Heart left ventricle (tissue), 16 donors: ENCODE data around the gene VILL. TPM values are rescaled to one million over a fixed set of nuclear protein-coding genes. Genes with fewer than 3 reads are reported as not detected.
"Not testable (repeated sequence)": the region's sequence is repeated elsewhere in the genome, so short reads cannot be mapped to it uniquely, and the experiment has no call there.

Experiments used
- ATAC-seq, 4 donors: fragments of 200-7000 bp; cut with Tn5 transposase; one replicate each; pipeline ENCODE4 v1.9.1; 2020 to 2022; ENCODE audit warnings: moderate library complexity in 4 of 4, mild to moderate bottlenecking in 3 of 4, moderate number of reproducible peaks in 1 of 4
- DNase-seq, 5 donors: peaks; one replicate each; pipeline ENCODE4 v3.0.0-alpha.2; 2020
- H3K27ac ChIP-seq, 12 donors: fragments of 200-600 bp; sonication (generic) in 4 of 12; one replicate each; pipeline versions ENCODE4 v1.5.0 to v1.8.0; 2016 to 2022; ENCODE audit warnings: mild to moderate bottlenecking in 2 of 12
- H3K27me3 ChIP-seq, 9 donors: fragments of 200-600 bp; sonication (generic) in 2 of 9; one replicate each; pipeline versions ENCODE4 v1.5.1 to v1.8.0; 2016 to 2022; ENCODE audit warnings: mild to moderate bottlenecking in 3 of 9
- H3K36me3 ChIP-seq, 9 donors: fragments of 200-600 bp; sonication (generic) in 2 of 9; one replicate each; pipeline versions ENCODE4 v1.5.0 to v1.8.0; 2018 to 2022; ENCODE audit warnings: mild to moderate bottlenecking in 2 of 9
- H3K4me1 ChIP-seq, 12 donors: fragments of 200-600 bp; sonication (generic) in 4 of 12; one replicate each; pipeline versions ENCODE4 v1.5.0 to v1.8.0; 2016 to 2022; ENCODE audit warnings: mild to moderate bottlenecking in 3 of 12
- H3K4me3 ChIP-seq, 12 donors: fragments of 200-600 bp; sonication (generic) in 4 of 12; one replicate each; pipeline versions ENCODE4 v1.5.0 to v1.8.0; 2017 to 2022; ENCODE audit warnings: mild to moderate bottlenecking in 9 of 12, moderate library complexity in 4 of 12
- H3K9me3 ChIP-seq, 12 donors: fragments of 200-600 bp; sonication (generic) in 4 of 12; one replicate each; pipeline versions ENCODE4 v1.5.0 to v1.8.0; 2016 to 2022; ENCODE audit warnings: mild to moderate bottlenecking in 1 of 12
- POLR2A ChIP-seq, 2 donors: fragments of 450-650 bp; IDR thresholded peaks; one replicate each; pipeline ENCODE4 v1.6.1; 2017; ENCODE audit warnings: antibody characterized with exemption in 2 of 2, mild to moderate bottlenecking in 2 of 2, moderate library complexity in 2 of 2
- WGBS, 4 donors: extraction: QIAGEN DNeasy Blood & Tissue Kit in 2 of 4; methylation state at CpG; one replicate each; pipeline versions ENCODE4 v1.1.5 to v1.1.7; 2013 to 2018; 5-methylcytosine and 5-hydroxymethylcytosine counted together
- intact Hi-C, 10 donors: fragments of 100-400 bp; cut with DNase I; formaldehyde crosslinking; loops; one replicate each; pipeline versions ENCODE4 v1.11.1 to v1.14.2; 2022
- polyA plus RNA-seq, 2 donors: library from polyadenylated mRNA; stranded (reverse); fragments of 200-250 nt; gene quantifications; one replicate each; pipeline ENCODE4 v1.2.3, GENCODE V29; 2013
- total RNA-seq, 9 donors: library from RNA; depleted of rRNA in 2 of 9; stranded (reverse); fragments of >200 nt in 2 of 9; fragmentation: NEBNext Ultra II Directional in 3 of 9; extraction: Animal tissue kit (Norgen Biotek cat#: 25700) in 3 of 9; gene quantifications; one replicate each; pipeline versions ENCODE4 v1.1.0 to v1.2.4, GENCODE V29; 2016 to 2023
- TF ChIP-seq, protein P1 (sequence below), 12 donors: fragments of 200-600 bp; sonication (generic) in 4 of 12; IDR thresholded peaks; one replicate each; pipeline versions ENCODE4 v1.5.0 to v1.8.0; 2018 to 2022; ENCODE audit warnings: antibody characterized with exemption in 12 of 12, mild to moderate bottlenecking in 5 of 12
- donor health status: ischemic (EF 13 %, LVEDD 7.1; RV severe dilation, severe dysfunction).
- donor health status: healthy with polysubstance abuse.
- donor health status: DM: no; HTN: yes; CAD: no.
- donor health status: DM: no; HTN: no; CAD: no.
- donor health status: ischemic (EF 25% LVEDD 6.9; RV normal size, moderate dysfunction).
- donor health status: ischemic (EF 25% LVEDD 5.7; RV mildly dilated, moderate dysfunction).
- donor health status: healthy.
- donor health status: DM: yes; HTN: yes; CAD: no.
- donor health status: ischemic (EF 35%, LVEDD 5.7; RV mildly dilated, moderate dysfunction).
- donor health status: nonischemic (EF 11% LVEDD 7.7; RV severe dilation, severe dysfunction).
- donor health status: DM: yes; HTN: yes; CAD: no.
- donor health status: PGD.
- donor health status: ischemic (EF 29% LVEDD 5.4; RV normal size, mild dysfunction).
- donor health status: nonischemic (EF 23%, LVEDD 6.1; RV moderate dilation, normal function).

VILL gene
- total and polyA plus RNA-seq, 11 donors: 1.1 to 6.3 (median 2.7) TPM

DNA sequence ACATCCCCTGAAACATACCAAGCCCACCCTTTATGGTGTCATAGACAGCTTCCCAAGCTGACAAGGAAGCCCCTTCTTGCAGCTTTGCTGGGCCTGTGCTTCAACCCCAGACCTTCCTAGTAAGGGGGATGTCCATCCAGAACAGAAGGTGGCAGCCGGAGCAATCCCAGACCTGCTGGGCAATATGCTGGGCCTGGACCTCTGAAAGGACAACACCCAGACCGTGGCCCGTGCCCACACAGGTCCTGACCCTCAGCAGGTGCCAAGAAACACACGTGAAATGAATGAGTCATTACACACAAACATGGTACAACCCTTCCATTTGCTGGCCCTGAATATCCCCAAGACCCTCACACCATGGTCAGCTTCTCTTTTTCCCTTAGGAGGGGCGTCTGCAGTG, 19.8 kb upstream of the VILL start:
- 89 to 96% (median 95%) methylated on average over 5 of the region's 5 CpGs for WGBS, 4 donors
- no peak for TF ChIP-seq POLR2A (IDR thresholded peaks at IDR 0.05)
- TF ChIP-seq, protein P1, sequence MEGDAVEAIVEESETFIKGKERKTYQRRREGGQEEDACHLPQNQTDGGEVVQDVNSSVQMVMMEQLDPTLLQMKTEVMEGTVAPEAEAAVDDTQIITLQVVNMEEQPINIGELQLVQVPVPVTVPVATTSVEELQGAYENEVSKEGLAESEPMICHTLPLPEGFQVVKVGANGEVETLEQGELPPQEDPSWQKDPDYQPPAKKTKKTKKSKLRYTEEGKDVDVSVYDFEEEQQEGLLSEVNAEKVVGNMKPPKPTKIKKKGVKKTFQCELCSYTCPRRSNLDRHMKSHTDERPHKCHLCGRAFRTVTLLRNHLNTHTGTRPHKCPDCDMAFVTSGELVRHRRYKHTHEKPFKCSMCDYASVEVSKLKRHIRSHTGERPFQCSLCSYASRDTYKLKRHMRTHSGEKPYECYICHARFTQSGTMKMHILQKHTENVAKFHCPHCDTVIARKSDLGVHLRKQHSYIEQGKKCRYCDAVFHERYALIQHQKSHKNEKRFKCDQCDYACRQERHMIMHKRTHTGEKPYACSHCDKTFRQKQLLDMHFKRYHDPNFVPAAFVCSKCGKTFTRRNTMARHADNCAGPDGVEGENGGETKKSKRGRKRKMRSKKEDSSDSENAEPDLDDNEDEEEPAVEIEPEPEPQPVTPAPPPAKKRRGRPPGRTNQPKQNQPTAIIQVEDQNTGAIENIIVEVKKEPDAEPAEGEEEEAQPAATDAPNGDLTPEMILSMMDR (IDR thresholded peaks at IDR 0.05): no peak
- Histone ChIP-seq H3K27me3 (no peaks in the 10 kb centered on the region), H3K9me3 (no peaks in the 10 kb centered on the region), H3K36me3 (peaks cover 0 to 36% (median 21%) of the 10 kb centered on the region in 9 donors), H3K27ac (peak overlapping the region in 1 of 12 donors; percentile 70), H3K4me1 (peaks cover 0 to 47% (median 28%) of the 10 kb centered on the region in 12 donors), H3K4me3 (no peak overlapping the region)
- no peak for ATAC-seq
- no peak for DNase-seq
- intact Hi-C loops: loop anchor here in 2 of 10 donors (2.0 to 10.0 kb wide), 2 partner anchors 116 to 526 kb away; no protein-coding TSS in a partner anchor

DNA sequence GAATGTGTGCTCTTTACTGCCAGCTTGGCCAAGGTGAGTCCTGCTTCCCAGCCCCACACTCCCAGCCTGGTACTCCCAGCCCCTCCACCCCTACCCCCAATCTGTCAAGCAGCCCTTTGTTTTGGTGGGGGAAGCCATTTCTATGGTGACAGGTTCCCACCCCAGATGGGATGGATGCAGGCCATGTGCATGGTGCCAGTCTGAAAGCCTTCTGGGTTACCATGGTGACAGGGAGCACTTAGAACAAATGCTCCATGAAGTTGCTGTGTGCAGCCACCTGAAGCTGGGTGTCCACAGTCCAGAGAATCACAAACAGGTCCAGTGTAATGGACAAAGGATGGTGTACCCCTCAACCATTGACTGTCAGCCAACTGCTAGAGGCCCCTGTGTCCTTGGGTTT, 19.1 kb upstream of the VILL start:
- Histone ChIP-seq H3K4me1 (peaks cover 0 to 47% (median 28%) of the 10 kb centered on the region in 12 donors), H3K9me3 (no peaks in the 10 kb centered on the region), H3K27me3 (no peaks in the 10 kb centered on the region), H3K4me3 (no peak overlapping the region), H3K27ac (no peak overlapping the region), H3K36me3 (peaks cover 0 to 40% (median 28%) of the 10 kb centered on the region in 9 donors)
- TF ChIP-seq, protein P1 (IDR thresholded peaks at IDR 0.05): no peak
- TF ChIP-seq POLR2A (IDR thresholded peaks at IDR 0.05): no peak
- no peak for ATAC-seq
- no peak for DNase-seq
- intact Hi-C loops: loop anchor here in 2 of 10 donors (2.0 to 10.0 kb wide), 2 partner anchors 117 to 527 kb away; no protein-coding TSS in a partner anchor

DNA sequence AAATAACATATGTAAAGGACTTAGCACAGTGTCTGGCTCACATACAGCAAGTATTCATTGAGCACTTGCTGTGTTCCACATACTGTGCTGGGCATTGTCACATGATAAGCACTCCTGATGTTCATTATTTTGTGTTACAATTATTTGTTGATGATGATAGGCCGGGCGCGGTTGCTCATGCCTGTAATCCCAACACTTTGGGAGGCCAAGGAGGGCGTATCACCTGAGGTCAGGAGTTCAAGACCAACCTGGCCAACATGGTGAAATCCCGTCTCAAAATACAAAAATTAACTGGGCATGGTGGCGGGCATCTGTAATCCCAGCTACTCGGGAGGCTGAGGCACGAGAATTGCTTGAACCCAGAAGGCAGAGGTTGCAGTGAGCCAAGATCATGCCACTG, 18.5 kb upstream of the VILL start:
- not testable (repeated sequence) for H3K27me3 ChIP-seq, H3K27ac ChIP-seq, H3K4me3 ChIP-seq, DNase-seq, H3K9me3 ChIP-seq, ATAC-seq
- intact Hi-C loops: loop anchor here in 1 of 10 donors (10.0 kb wide), 1 partner anchor 527 kb away; no protein-coding TSS in a partner anchor
- WGBS, 4 donors: 95 to 99% (median 96%) methylated on average over 8 of the region's 8 CpGs
- Histone ChIP-seq H3K4me1 (peaks cover 0 to 46% (median 27%) of the 10 kb centered on the region in 12 donors), H3K36me3 (peaks cover 0 to 46% (median 34%) of the 10 kb centered on the region in 9 donors)

DNA sequence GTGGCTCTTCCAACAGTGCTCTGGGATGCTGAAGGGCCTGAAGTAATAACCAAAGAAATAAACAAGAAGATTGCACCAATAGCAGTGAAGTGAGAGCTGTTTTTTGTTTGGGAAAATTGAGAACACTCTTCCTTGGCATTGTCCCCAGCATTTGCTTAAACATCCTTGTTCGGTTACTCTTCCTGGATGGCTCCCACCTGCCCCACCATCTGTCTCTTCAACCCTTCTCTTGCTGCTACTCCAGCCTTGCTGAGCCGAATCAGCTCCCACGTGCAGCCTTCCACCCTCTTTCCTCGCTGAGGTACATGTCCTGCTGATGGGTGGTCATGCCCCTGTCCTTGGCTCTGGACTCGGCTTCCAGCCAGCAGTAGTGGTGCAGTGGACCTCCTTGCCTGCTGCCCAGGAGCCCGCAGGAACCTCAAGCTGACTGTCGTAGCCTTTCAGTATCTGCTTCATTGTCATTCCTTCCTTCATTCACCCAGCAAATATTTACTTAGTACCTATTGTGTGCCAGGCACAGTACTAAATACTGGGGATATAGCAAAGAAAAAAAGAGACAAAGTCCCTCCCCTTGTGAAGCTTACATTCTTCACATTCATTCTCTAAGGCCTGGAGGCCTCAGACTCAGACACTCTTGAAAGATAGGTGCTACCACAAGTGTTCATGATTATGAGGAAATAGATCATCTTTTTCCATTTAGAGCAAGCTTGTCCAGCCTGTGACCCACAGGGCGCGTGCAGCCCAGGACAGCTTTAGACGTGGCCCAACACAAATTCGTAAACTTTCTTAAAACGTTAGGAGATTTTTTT, 17.1 kb upstream of the VILL start:
- Histone ChIP-seq H3K4me1 (peaks cover 0 to 32% (median 16%) of the 10 kb centered on the region in 12 donors), H3K9me3 (no peaks in the 10 kb centered on the region), H3K27me3 (no peaks in the 10 kb centered on the region), H3K36me3 (peaks cover 0 to 59% (median 39%) of the 10 kb centered on the region in 9 donors), H3K4me3 (no peak overlapping the region), H3K27ac (peak overlapping the region in 5 of 12 donors; percentile 22 to 62 (median 45))
- intact Hi-C loops: loop anchor here in 2 of 10 donors (2.0 to 10.0 kb wide), 3 partner anchors 29 to 529 kb away; no protein-coding TSS in a partner anchor
- DNase-seq (no peak), ATAC-seq (no peak)
- 82 to 88% (median 85%) methylated on average over 12 of the region's 12 CpGs for WGBS, 4 donors
- TF ChIP-seq POLR2A (IDR thresholded peaks at IDR 0.05): no peak
- TF ChIP-seq, protein P1 (IDR thresholded peaks at IDR 0.05): no peak
